HG03139 (cell line): Measurements from ENCODE around the gene RPS6KB1.
"Not testable (repeated sequence)": the region's sequence is repeated elsewhere in the genome, so short reads cannot be mapped to it uniquely, and the experiment has no call there.

Source experiments
- ATAC-seq: cut with Tn5 transposase; IDR thresholded peaks from one replicate; pipeline ENCODE4 v1.9.1; 2021; ENCODE audit not compliant: unreplicated experiment

Gene RPS6KB1

GRCh38 chr17:59892924-59893675 lies at the start of gene RPS6KB1, which contains the start of gene TUBD1:
Gene RPS6KB1 (plus strand): TSS chr17:59893121. CDS start chr17:59893185, 64 bp downstream.
Gene TUBD1 (minus strand): TSS chr17:59892943. CDS start chr17:59891002, 1,941 bp downstream.
- peak; percentile 87 for ATAC-seq

DNA sequence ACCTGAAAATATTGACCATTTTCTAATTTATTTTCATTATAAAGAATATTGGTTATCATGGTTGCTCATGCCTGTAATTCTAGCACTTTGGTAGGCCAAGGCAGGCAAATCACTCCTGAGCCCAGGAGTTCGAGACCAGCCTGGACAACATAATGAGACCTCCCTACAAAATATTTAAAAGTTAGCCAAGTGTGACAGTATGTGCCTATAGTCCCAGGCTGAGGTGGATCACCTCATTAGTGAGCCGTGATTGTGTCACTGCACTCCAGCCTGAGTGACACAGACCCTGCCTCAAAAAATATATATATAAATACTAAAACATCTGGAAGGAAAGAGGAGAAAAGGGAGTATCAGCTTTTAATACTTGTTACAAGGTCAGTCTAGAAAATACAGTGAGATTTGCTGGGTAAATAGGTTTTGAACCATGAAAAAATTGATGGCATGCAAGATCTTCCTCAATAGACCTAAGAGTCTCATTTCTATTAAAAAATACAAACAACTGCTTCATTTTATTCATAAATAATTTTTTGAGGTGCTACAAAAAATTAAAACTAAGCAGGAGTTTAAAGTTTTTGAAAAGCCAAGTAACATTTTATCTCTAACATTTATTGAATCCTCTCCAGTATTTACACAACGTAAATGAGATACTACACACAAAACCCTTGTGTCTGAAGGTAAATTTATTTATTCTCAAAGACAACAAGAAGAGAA lies 47.9 kb upstream of the RPS6KB1 start:
- no peak for ATAC-seq

GRCh38 chr17:59845595-59846393 lies 47.1 kb upstream of the RPS6KB1 start:
- no peak for ATAC-seq

DNA sequence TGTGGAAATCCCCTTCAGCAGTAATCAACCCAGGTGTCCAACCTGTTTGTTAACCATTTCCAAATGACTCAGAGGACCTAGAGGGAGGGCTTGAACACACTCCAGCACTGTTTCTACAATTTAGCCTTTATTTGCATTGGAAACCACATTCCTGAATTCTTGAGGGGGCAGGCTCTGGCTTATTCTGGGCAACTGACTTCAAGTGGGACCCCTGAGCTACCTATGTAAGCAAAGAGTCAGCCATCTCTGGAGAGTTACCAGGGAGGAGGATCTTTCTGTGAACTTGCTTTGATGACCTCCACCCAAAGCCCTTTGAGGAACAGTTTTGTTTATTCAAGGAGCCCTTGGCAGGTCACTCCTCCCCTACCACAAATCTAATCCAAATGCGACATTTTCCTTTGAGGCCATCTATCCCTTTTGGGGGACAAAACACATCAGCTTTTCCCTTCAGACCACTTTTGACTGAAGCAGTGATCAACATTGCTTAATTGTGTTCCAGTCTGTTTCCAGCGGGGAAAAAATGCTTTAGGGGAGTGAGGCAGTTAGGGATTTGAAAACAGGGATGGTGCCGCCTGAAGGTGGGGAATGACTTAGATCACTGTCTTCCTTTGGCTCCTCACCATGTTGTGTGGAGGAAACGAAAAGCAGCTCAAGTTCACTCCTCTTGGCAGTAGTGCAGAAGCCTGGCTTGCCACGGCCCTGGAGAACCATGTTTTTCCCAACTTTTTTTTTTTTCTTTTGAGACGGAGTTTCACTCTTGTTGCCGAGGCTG lies 46.3 kb upstream of the RPS6KB1 start:
- peak; percentile 40 for ATAC-seq

- ATAC-seq: no peak
Measured at GRCh38 chr17:59848385-59848668, 44.6 kb upstream of the RPS6KB1 start.

GRCh38 chr17:59848778-59849177 lies 44.1 kb upstream of the RPS6KB1 start:
- ATAC-seq: no peak

DNA sequence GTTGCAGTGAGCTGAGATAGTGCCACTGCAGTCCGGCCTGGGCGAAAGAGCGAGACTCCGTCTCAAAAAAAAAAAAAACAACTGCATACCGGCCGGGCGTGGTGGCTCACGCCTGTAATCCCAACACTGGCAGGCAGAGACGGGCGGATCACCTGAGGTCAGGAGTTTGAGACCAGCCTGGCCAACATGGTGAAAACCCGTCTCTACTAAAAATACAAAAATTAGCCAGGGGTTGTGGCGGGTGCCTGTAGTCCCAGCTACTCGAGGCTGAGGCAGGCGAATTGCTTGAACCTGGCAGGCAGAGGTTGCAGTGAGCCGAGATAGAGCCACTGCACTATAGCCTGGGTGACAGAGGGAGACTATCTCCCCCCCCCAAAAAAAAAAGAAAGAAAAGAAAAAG lies 42.6 kb upstream of the RPS6KB1 start:
- not testable (repeated sequence) for ATAC-seq

DNA sequence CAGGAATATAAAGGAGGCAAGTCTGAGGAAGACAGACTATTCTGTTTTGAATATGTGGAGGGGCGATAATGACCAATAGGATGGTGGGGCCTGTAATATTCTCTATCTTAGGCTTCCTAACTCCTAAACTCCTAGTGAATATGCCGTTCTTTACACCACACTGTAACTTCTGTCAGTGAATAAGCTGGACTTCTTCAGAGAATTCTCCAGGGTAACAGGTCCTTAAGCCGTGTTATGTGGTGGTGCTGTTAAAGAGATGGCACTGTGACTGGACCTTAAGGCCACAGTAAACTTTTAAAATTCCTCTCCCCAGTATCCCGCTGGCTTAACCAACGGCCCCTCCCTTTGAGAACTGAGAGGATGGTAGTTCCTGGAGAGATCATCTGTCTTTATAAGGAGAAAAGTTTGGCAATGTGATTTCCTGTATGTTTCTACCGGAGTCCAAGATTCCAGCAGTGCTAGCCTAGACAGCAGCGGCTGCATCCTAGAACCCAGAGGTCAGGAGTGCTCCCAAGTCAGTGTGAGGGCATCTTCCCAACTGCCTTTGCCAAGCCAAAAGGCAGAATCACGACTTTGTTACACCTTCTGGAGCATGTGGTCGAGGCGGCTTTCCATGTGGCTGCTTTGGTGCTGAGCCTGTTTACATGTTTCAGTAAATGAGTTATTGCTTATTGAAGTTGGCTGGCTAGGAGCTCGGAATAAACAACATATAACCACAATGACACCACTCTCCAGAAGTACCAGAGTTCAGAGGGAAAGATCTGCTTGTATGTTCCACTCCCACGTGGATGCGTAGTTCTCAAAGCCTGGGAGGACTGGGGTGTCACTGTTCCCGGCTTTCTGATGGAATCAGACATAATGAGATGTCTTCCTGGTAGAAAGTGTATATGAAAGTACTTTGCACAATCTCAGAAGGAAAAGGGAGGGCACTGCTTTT lies 41.2 kb upstream of the RPS6KB1 start:
- ATAC-seq: no peak

GRCh38 chr17:59852847-59853167 lies 40.1 kb upstream of the RPS6KB1 start:
- not testable (repeated sequence) for ATAC-seq

GRCh38 chr17:59853168-59853918 lies 39.6 kb upstream of the RPS6KB1 start:
- ATAC-seq: no peak

GRCh38 chr17:59853919-59854729 lies 38.8 kb upstream of the RPS6KB1 start:
- ATAC-seq: not testable (repeated sequence)

DNA sequence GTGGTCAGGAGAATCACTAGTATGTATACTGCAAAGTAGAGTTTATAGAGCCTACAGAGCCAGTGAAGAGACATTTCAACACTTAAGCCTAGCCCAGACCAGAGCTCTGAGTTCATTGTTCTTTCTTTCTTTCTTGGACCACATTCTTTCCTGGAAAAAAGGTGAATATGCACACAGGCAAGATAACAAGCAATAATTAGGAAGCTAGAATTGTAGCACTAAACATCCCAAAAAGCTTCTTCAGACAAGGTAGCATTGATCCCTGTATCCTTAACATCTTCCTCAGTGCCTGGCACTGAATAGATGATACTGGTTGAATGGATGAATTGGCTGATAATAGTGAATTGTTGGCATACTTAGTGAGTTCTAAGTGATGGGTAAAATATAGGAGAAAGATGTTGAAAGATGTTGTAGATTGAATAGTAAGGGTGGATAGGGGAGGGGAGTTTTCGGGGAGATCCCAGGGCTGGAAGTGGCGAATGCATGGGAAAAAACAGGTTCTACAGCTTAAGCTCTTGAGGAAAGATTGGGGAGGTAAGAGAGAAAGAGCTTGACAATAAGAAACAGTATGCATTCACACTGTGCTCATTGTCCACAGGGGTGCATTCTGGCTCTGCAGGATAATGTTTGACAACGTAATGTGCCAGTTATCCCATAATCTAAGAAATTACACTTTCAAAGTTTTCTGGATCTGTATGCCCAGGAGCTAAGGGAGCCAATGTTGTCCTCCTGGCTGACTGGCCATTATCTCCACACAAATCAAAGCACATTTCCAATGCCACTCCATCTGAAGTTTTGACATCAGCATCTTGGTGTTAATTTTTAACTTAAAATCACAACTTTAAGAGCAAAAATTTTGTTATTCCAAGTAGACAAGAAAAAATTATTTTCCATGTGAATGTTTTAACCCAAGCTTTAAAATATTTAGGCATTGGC lies 35.8 kb upstream of the RPS6KB1 start:
- no peak for ATAC-seq

DNA sequence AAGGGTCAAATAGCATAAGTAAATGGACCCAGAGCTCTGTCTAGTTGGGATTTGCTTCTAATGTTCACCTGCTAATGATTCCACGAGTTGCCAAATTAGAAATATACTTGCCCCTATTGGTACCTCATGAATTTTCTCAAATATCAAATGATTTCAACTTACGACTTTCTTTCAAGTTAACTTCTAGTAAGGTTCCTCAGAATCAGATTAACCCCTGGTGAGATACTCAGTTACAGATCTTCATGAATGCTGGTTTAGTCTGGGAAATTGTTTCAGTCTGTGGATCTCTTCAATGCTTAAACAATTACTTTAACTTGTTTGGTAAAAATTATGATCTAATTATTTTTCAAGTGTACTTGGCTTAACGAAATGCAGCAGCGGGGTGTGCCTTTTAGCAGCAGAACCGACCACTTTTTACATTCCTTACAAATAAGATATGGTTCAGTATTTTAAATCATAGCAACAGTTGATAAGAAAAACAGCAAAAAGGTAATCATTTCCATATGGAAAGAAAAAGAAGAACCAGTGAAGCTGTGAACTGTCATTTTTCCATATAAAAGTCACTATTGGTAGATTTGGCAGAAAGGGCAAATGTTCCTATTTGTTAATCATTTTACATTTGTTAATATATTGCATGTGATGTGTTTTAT lies 34.6 kb upstream of the RPS6KB1 start:
- ATAC-seq: no peak

DNA sequence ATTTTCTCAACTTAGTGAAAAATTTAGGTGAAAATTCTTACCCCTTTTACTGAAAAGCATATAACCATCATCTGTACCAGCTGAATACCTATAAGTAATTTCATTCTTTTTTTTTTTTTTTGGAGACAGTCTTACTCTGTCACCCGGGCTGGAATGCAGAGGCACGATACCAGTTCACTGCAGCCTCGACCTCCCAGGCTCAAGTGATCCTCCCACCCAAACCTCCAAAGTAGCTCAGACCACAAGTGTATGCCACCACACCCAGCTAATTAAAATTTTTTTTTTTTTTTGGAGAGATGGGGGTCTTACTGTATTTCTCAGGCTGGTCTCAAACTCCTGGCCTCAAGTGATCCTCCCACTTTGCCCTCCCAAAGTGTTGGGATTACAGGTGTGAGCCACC lies 34.0 kb upstream of the RPS6KB1 start:
- no peak for ATAC-seq

GRCh38 chr17:59859444-59860025 lies 33.4 kb upstream of the RPS6KB1 start:
- ATAC-seq: no peak

DNA sequence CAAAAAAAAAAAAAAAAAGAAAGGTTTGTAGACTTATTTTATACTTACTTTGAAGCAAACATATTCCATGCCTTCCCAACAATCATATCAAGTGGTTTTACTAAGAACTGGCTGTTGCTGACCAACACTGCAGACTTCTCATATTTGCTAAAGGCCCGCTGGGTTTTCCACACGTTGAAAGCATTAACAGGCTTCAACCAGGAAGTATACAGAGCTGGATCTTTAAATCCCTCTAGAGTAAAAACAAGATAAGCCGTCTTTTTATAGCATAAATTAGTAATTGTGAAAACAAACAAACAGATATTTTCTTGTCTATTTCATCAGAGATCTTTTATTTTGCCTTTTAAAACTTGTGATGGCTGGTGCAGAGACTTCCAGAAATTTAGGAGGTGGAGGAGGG lies 29.3 kb upstream of the RPS6KB1 start:
- ATAC-seq: no peak

- ATAC-seq: no peak
Measured at GRCh38 chr17:59869941-59870218, 23.0 kb upstream of the RPS6KB1 start.
